Right cardiac atrium (tissue), 5 donors: ENCODE measurements around the gene FMO3. TPM values are rescaled to one million over a fixed set of nuclear protein-coding genes. Genes with fewer than 3 reads are reported as not detected.
A peak's percentile ranks its signal among the peaks of the same experiment; 100 is the strongest.

Experiments used
- ATAC-seq, 2 donors: fragments of 200-7000 bp; cut with Tn5 transposase; one replicate each; pipeline versions ENCODE4 v1.8.0 to v1.9.1; 2020; ENCODE audit warnings: moderate library complexity in 2 of 2, mild to moderate bottlenecking in 1 of 2
- DNase-seq, 3 donors: peaks; one replicate each; pipeline ENCODE4 v3.0.0-alpha.2; 2020
- H3K27ac ChIP-seq: one replicate; pipeline ENCODE4 v1.5.1; 2013; ENCODE audit warnings: mild to moderate bottlenecking, low read length, control low read depth, moderate library complexity
- H3K27me3 ChIP-seq: one replicate; pipeline ENCODE4 v1.6.1; 2013; ENCODE audit not compliant: control insufficient read depth, insufficient read depth
- H3K4me1 ChIP-seq: one replicate; pipeline ENCODE4 v1.6.1; 2013; ENCODE audit warnings: low read length; ENCODE audit not compliant: control insufficient read depth, insufficient read depth
- H3K4me3 ChIP-seq: one replicate; pipeline ENCODE4 v1.5.1; 2013; ENCODE audit warnings: low read length, control low read depth
- H3K9me3 ChIP-seq: one replicate; pipeline ENCODE4 v1.6.1; 2013; ENCODE audit warnings: low read length; ENCODE audit not compliant: control insufficient read depth
- WGBS: extraction: QIAGEN DNeasy Blood & Tissue Kit; methylation state at CpG from one replicate; pipeline ENCODE4 v1.1.7; 2013; 5-methylcytosine and 5-hydroxymethylcytosine counted together
- intact Hi-C, 4 donors: fragments of 100-400 bp; cut with DNase I; formaldehyde crosslinking; loops; one replicate each; pipeline versions ENCODE4 v1.11.0 to v1.14.0; 2022 to 2023
- long read RNA-seq, 4 donors: library from polyadenylated mRNA; unstranded; transcript quantifications; one replicate each; pipeline ENCODE4 v2.0.0, GENCODE V29; 2020 to 2021
- polyA plus RNA-seq: library from polyadenylated mRNA; stranded (reverse); fragments of 200-250 nt; gene quantifications from one replicate; pipeline ENCODE4 v1.2.3, GENCODE V29; 2013
- total RNA-seq, 4 donors: library from RNA; stranded (reverse); fragmentation: NEBNext Ultra II Directional; extraction: Animal tissue kit (Norgen Biotek cat#: 25700); gene quantifications; one replicate each; pipeline ENCODE4 v1.2.1, GENCODE V29; 2021
- donor health status: healthy with polysubstance abuse.
- donor health status: DM: no; HTN: yes; CAD: no.
- donor health status: DM: no; HTN: no; CAD: no.
- donor health status: DM: no; HTN: yes; CAD: no; lungs with severe emphysema.
- donor health status: DM: yes; HTN: yes; CAD: no.

Gene FMO3
- 1 to 10 TPM in 3 of 4 donors, under 1 TPM in 1; 0.62 to 1.6 (median 1.3) TPM for total RNA-seq
- polyA plus RNA-seq, result 2.0 TPM
- long read RNA-seq, donor 1, result 0 reads
- long read RNA-seq, donor 2, result 0 reads
- long read RNA-seq, donor 3, partial matches to known transcripts, result 5 of 6 reads
- long read RNA-seq, donor 3, other reads (novel, unspliced or antisense), result 1 of 6 reads
- long read RNA-seq, donor 4, result 0 reads

- no peaks in the 10 kb centered on the region for H3K9me3 ChIP-seq
- no peak within 1 kb of the TSS for H3K27ac ChIP-seq
- H3K27me3 ChIP-seq, result no peaks in the 10 kb centered on the region
- H3K4me3 ChIP-seq, result no peak within 1 kb of the TSS
- DNase-seq, result no peak
- no peaks in the 10 kb centered on the region for H3K4me1 ChIP-seq
- no peak for ATAC-seq
- intact Hi-C loops, result no loop called here
- 89% methylated on average over 5 of the region's 5 CpGs for WGBS
Measured at GRCh38 chr1:171090604-171091003, at the start of gene FMO3. Gene FMO3, plus strand, starts transcription at chr1:171090905. Its CDS starts 1,754 bp downstream, at chr1:171092659.

DNA sequence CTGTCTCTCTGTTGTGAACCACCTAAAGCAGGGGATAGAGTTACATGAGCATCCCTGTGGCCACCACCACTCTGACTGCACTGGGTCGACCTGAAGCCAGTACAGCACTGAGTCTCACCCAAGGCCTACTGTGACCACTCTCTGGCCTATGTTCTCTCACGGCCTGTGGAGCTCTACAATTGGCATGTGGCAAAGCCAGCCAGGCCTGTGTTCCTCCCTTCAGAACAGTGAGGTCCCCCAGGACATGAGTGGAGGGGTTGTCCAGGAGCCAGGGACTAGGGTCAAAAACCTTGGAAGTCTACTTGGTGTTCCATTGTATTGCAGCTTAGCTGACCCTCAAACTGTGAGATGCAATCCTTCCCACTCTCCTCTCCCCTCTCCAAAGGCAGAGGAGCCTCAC lies 42.7 kb upstream of the FMO3 start:
- ATAC-seq (no peak), DNase-seq (no peak)
- H3K4me3 ChIP-seq, result no peak overlapping the region
- H3K27me3 ChIP-seq, result no peaks in the 10 kb centered on the region
- no peak overlapping the region for H3K27ac ChIP-seq
- no peaks in the 10 kb centered on the region for H3K4me1 ChIP-seq
- H3K9me3 ChIP-seq, result no peaks in the 10 kb centered on the region
- 84% methylated on average over 2 of the region's 2 CpGs for WGBS
- intact Hi-C loops, result no loop called here

- no peak for DNase-seq
- Histone ChIP-seq H3K4me3 (no peak overlapping the region), H3K27ac (no peak overlapping the region), H3K9me3 (no peaks in the 10 kb centered on the region), H3K4me1 (no peaks in the 10 kb centered on the region), H3K27me3 (no peaks in the 10 kb centered on the region)
- no peak for ATAC-seq
- 91% methylated on average over 2 of the region's 2 CpGs for WGBS
- intact Hi-C loops, result no loop called here
Measured at GRCh38 chr1:171052977-171053376, 37.7 kb upstream of the FMO3 start.

- DNase-seq (no peak), ATAC-seq (no peak)
- Histone ChIP-seq H3K27me3 (no peaks in the 10 kb centered on the region), H3K27ac (no peak overlapping the region), H3K9me3 (no peaks in the 10 kb centered on the region), H3K4me3 (no peak overlapping the region), H3K4me1 (no peaks in the 10 kb centered on the region)
- WGBS, result 92% methylated on average over 3 of the region's 3 CpGs
- intact Hi-C loops, result no loop called here
Measured at GRCh38 chr1:171055966-171056643, 34.6 kb upstream of the FMO3 start.

DNA sequence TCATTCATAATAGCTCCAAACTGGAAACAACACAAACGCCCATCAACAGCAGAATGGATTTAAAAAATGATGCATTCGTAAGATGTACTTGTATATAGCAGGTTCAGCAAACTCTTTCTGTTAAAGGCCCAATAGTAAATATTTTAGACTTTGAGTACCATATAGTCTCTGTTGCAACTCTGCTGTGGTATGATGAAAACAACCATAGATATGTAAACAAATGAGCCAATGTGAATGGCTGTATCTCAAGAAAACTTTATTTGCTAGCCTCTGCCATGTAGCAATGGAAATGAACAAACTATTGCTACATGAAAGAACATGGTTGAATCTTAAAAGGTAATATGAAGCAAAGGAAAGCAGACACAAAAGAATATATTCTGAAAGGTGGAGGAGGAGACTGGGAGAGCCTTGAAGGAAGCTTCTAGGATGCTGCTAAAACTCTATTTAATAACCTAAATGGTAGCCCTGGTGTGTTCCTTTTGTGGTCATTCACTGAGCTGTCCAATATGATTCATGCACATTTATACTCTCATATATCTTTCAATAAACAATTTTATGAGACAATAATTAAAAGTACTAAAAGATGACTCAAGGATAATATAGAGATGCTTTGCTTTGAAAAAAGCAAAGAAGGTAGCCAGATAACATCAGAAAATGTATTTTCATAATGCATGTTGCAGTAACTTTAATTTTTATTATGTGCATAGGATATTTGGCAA lies 29.1 kb upstream of the FMO3 start:
- no peak for DNase-seq
- WGBS, result 73% methylated on average over 2 of the region's 2 CpGs
- no peak for ATAC-seq
- H3K4me3 ChIP-seq, result no peak overlapping the region
- H3K9me3 ChIP-seq, result no peaks in the 10 kb centered on the region
- intact Hi-C loops, result no loop called here
- no peaks in the 10 kb centered on the region for H3K4me1 ChIP-seq
- no peak overlapping the region for H3K27ac ChIP-seq
- H3K27me3 ChIP-seq, result no peaks in the 10 kb centered on the region

DNA sequence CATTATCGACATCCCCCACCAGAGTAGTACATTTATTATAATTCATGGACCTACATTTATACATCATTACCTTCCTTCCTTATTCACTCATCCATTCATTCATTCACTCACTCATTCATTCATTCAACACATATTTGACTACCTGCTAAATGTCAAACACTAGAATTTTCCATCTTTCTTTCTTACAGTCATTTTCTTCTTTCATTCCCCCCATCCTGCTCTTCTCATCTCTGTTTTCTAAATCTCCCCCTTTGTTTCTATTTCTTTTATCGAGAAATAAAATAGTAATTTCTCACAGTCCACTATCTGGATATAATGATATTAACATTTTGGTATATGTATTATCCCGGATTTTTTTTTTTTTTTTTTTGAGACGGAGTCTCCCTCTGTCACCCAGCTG lies 27.8 kb upstream of the FMO3 start:
- DNase-seq (no peak), ATAC-seq (no peak)
- 88% methylated on average over 4 of the region's 4 CpGs for WGBS
- H3K4me3 ChIP-seq, result no peak overlapping the region
- H3K27me3 ChIP-seq, result no peaks in the 10 kb centered on the region
- H3K27ac ChIP-seq, result no peak overlapping the region
- H3K9me3 ChIP-seq, result no peaks in the 10 kb centered on the region
- intact Hi-C loops, result no loop called here
- no peaks in the 10 kb centered on the region for H3K4me1 ChIP-seq

- ATAC-seq (no peak), DNase-seq (no peak)
- intact Hi-C loops, result no loop called here
- WGBS, result 81% methylated on average over 3 of the region's 3 CpGs
- H3K27ac ChIP-seq, result no peak overlapping the region
- H3K4me3 ChIP-seq, result no peak overlapping the region
- peaks cover 2% of the 10 kb centered on the region for H3K4me1 ChIP-seq
- H3K9me3 ChIP-seq, result no peaks in the 10 kb centered on the region
- no peaks in the 10 kb centered on the region for H3K27me3 ChIP-seq
Measured at GRCh38 chr1:171075041-171075440, 15.7 kb upstream of the FMO3 start.

DNA sequence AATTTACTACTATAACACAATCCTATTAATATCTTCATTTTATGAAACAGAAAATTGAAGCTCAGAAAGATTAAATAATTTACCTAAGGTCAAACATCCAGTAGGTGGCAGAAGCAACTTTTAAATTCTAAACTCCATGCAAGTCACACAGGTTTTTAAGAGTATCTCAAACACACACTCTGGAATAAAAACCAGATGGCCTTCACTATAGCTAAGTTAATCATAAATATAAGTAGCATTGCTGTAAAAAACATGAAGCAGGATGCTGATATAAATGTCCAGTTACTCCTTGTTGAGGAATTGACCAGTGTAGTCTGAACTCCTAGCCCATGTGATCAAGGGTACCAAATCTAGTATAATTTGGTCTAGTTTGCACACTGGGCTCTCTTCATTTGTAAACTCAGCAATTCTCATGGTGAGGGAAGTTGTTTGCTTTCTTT lies 9.4 kb upstream of the FMO3 start:
- DNase-seq (no peak), ATAC-seq (peak; percentile 42 to 66)
- Histone ChIP-seq H3K4me3 (no peak overlapping the region), H3K27me3 (no peaks in the 10 kb centered on the region), H3K9me3 (no peaks in the 10 kb centered on the region), H3K27ac (peak overlapping the region; percentile 61), H3K4me1 (peaks cover 4% of the 10 kb centered on the region)
- intact Hi-C loops, result loop anchor here in 3 of 4 donors (5.0 to 10.0 kb wide), 4 partner anchors 106 to 233 kb away; partner anchors contain the start of genes FMO2 (in 2 of the 3) and FMO4 (in 1 of the 3)

DNA sequence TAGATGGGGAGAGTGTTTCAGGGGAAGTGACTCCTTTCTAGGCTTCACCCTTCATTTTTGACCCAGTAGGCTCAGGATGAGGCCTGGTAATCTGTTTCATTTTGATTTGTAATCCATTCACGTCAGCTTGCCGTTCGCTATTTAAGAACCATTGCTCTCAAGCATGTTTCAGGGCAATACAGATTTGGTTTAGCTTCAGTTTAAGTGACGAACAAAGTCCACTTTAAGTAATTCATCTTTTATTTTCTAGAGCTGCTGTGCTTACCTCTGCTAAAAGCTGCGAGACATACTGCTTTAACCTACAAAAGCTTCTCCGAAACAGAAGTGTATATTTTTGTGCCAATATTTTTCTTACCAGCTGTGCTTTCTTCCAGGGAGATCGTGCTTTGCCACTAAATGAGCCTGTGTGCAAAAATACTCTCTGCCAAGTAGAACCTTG lies 8.9 kb upstream of the FMO3 start:
- WGBS, result 62% methylated on average over 7 of the region's 7 CpGs
- H3K4me3 ChIP-seq, result no peak overlapping the region
- DNase-seq, result no peak
- H3K9me3 ChIP-seq, result no peaks in the 10 kb centered on the region
- intact Hi-C loops, result loop anchor here in 3 of 4 donors (2.0 to 10.0 kb wide), 5 partner anchors 106 to 233 kb away; partner anchors contain the start of genes FMO2 (in 2 of the 3) and FMO4 (in 1 of the 3)
- H3K27me3 ChIP-seq, result no peaks in the 10 kb centered on the region
- peak in 1 of 2 donors; percentile 22 for ATAC-seq
- H3K27ac ChIP-seq, result peak overlapping the region; percentile 61
- H3K4me1 ChIP-seq, result peaks cover 3% of the 10 kb centered on the region

- 71% methylated on average over 1 of the region's 1 CpG for WGBS
- Histone ChIP-seq H3K4me1 (peaks cover 3% of the 10 kb centered on the region), H3K9me3 (no peaks in the 10 kb centered on the region), H3K27me3 (no peaks in the 10 kb centered on the region), H3K27ac (no peak overlapping the region), H3K4me3 (no peak overlapping the region)
- no peak for ATAC-seq
- DNase-seq, result no peak
- intact Hi-C loops, result loop anchor here in 3 of 4 donors (2.0 to 10.0 kb wide), 5 partner anchors 105 to 232 kb away; partner anchors contain the start of genes FMO2 (in 2 of the 3) and FMO4 (in 1 of the 3)
Measured at GRCh38 chr1:171082606-171083005, 8.1 kb upstream of the FMO3 start.

- H3K27ac ChIP-seq, result no peak overlapping the region
- no peaks in the 10 kb centered on the region for H3K9me3 ChIP-seq
- intact Hi-C loops, result loop anchor here in 3 of 4 donors (2.0 to 10.0 kb wide), 5 partner anchors 104 to 232 kb away; partner anchors contain the start of genes FMO2 (in 2 of the 3) and FMO4 (in 1 of the 3)
- ATAC-seq, result no peak
- no peaks in the 10 kb centered on the region for H3K27me3 ChIP-seq
- H3K4me1 ChIP-seq, result peaks cover 3% of the 10 kb centered on the region
- no peak overlapping the region for H3K4me3 ChIP-seq
- no peak for DNase-seq
- WGBS, result 84% methylated on average over 5 of the region's 5 CpGs
Measured at GRCh38 chr1:171083222-171083621, 7.5 kb upstream of the FMO3 start.
